CD4-positive, alpha-beta T cell treated with Interleukin-12 subunit alpha and Interleukin-12 subunit beta, for 1 hour (primary cell): ENCODE measurements around the gene AQP6.

ENCODE experiments used
- DNase-seq: peaks from one replicate; pipeline ENCODE4 v3.0.0-alpha.2; 2020

The AQP6 gene

GRCh38 chr12:49943625-49943960 is 29.2 kb upstream of the AQP6 start:
- no peak for DNase-seq

- DNase-seq = no peak
Measured at GRCh38 chr12:49944046-49944445, 28.7 kb upstream of the AQP6 start.

GRCh38 chr12:49944718-49945117 is 28.0 kb upstream of the AQP6 start:
- DNase-seq = no peak

GRCh38 chr12:49945394-49946080 is 27.2 kb upstream of the AQP6 start:
- DNase-seq = peak; percentile 82

- DNase-seq = peak; percentile 10
Measured at GRCh38 chr12:49946086-49946485, 26.7 kb upstream of the AQP6 start.

DNA sequence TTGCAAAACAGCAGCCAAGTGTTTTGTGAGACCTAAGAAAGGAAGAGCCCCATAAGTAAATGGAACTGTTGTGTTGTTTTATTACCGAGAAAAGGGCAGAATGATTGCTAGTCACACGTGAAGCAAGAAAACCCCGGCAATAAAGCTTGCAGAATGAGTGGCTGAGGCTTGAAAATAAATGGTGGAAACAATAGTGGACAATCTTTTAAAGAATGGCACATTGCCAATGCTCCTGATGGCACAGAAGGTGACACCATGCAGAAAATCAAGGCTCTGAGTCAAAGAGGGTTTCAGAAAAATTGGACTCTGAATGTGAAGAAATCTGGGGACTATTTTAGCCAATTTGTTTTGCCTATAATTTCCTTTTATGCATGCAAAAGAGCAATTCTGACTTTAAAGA is 26.2 kb upstream of the AQP6 start:
- DNase-seq = no peak

GRCh38 chr12:49947593-49948226 is 25.0 kb upstream of the AQP6 start:
- no peak for DNase-seq

GRCh38 chr12:49948866-49949845 is 23.6 kb upstream of the AQP6 start:
- no peak for DNase-seq

DNA sequence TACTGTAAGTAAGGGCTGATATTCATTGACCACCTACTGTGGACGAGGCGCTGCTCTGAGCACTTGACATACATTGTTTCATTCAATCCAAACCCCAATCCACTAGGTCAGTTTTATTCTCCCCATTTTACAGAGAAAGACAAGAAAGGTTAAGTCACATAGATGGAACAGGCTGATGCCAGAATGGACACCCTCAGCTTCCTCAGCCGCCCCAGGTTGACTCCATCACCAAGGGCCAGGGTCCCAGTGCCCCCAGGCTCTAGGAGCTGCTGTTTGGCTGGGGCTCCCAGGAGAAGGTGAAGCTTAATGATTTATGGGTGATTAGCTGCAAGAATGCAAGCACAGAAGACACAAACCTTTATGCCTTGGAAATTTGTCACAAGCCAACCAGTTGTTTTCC is 22.9 kb upstream of the AQP6 start:
- no peak for DNase-seq

GRCh38 chr12:49950273-49951251 is 22.2 kb upstream of the AQP6 start, which contains the start of gene AQP2:
TSS of gene AQP2 (plus strand) at chr12:49950737. CDS start at chr12:49950831, 94 bp downstream.
- DNase-seq = no peak

- DNase-seq = no peak
Measured at GRCh38 chr12:49951411-49952240, 21.1 kb upstream of the AQP6 start.

- no peak for DNase-seq
Measured at GRCh38 chr12:49952391-49953055, 20.2 kb upstream of the AQP6 start.

DNA sequence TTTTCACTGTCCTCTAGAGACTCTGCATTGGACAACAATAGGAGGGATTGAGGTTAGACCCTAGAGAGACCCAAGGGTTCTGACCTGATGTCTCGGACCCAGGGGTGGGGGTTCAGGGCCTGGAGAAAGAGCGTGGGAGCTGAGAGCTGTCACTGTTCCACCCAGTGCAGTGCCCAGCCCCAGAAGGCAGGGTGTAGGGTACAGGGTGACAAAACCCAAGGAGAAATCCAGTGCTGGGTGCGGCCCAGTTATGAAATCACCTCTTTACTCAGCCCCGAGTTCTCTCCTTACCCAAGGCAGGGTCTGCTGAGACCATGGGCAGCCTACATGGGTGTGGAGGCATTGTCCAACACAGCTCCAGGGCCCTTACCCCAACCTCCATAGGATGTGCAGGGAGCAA is 19.6 kb upstream of the AQP6 start:
- no peak for DNase-seq

DNA sequence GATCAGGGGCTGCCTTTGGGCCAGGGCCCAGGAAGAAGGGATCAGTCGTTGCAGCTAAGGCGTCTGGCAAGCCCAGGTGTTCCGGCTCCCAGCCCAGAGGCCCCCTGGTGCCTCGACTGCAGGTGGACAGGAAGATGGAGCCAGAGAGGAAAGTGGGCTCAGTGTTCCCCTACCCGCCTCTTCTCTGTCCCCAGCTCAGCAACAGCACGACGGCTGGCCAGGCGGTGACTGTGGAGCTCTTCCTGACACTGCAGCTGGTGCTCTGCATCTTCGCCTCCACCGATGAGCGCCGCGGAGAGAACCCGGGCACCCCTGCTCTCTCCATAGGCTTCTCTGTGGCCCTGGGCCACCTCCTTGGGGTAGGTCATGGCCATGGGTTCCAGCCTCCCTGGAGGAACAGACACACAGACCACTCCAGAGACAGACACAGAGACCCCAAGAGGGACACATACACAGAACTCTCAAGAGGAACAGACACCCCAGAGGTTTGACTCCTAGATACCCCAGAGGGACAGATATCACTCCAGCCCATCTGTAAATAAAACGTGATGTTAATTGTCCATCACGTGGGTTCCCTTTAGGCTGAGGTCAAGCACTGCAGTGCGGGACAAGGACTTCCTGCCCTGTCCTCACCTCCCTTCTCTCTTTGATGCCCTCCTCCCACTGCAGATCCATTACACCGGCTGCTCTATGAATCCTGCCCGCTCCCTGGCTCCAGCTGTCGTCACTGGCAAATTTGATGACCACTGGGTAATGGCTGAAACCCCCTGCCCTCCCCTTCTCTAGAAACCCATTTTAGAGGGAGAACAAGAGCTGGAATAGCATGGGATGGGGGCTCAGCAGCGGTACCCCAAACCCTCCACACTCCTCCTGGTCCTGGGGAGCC is 18.5 kb upstream of the AQP6 start:
- DNase-seq = no peak

DNA sequence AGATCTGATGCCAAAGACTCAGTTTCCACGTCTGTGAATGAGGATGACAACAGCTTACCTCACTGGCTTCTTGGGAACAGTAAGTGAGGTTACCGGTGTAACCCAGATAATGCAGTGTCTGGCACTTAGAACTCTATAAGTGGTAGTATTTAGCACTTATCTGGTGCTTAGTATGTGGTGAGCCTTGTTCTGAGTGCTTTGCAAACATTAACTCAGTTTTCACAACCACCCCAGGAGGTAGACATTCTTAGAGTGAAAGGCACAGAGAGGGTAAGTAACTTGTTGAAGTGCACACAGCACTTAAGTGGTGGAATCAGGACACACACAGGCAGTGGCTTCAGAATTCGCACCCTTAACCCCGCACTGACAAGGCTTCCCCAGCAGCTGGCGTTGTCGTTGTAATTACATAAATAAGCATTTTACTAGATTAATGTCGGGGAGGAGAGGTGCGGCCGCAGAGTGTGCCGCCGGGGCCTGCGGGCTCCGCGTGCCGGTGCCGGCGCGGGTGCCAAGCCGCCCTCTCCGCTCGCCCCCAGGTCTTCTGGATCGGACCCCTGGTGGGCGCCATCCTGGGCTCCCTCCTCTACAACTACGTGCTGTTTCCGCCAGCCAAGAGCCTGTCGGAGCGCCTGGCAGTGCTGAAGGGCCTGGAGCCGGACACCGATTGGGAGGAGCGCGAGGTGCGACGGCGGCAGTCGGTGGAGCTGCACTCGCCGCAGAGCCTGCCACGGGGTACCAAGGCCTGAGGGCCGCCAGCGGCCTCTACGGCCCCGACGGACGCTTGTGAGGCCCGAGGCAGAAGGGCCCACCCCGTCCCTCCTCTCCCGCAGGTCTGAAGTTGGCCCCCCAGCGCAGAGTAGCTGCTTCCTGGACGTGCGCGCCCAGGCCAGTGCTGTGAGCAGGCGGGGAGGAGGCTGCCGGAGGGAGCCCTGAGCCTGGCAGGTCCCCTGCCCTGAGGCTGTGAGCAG is 17.6 kb upstream of the AQP6 start:
- DNase-seq = no peak

DNA sequence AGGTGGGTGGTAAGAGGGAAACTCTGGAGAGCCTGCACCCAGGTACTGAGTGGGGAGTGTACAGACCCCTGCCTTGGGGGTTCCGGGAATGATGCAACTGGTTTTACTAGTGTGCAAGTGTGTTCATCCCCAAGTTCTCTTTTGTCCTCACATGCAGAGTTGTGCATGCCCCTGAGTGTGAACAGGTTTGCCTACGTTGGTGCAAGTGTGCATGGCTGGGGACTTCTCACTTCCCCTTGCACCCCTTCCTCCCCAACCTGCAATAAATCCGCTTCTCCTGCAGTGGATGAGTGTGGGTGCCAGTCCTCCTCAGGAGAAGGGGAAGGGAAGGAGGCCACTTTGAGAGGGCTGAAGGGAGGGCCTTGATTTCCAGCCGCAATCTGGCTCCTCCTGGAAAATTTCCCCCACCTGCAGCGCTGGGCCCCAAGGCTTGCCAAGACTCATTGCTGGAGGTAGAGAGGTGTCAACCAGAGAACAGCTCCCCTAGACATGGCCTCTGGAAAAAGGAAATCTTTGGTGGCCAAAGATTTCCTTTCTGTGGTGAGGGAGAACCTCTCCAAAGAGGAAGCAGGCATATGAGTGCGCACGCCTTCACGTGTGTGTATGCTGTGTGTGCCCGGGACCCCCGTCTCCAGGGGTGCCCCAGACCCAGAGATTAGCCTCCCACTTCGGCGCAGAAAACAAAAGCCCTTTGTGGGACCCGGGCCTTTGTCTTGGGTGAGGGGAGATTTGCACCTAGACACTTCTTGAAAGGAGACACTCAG is 16.7 kb upstream of the AQP6 start:
- DNase-seq = no peak

DNA sequence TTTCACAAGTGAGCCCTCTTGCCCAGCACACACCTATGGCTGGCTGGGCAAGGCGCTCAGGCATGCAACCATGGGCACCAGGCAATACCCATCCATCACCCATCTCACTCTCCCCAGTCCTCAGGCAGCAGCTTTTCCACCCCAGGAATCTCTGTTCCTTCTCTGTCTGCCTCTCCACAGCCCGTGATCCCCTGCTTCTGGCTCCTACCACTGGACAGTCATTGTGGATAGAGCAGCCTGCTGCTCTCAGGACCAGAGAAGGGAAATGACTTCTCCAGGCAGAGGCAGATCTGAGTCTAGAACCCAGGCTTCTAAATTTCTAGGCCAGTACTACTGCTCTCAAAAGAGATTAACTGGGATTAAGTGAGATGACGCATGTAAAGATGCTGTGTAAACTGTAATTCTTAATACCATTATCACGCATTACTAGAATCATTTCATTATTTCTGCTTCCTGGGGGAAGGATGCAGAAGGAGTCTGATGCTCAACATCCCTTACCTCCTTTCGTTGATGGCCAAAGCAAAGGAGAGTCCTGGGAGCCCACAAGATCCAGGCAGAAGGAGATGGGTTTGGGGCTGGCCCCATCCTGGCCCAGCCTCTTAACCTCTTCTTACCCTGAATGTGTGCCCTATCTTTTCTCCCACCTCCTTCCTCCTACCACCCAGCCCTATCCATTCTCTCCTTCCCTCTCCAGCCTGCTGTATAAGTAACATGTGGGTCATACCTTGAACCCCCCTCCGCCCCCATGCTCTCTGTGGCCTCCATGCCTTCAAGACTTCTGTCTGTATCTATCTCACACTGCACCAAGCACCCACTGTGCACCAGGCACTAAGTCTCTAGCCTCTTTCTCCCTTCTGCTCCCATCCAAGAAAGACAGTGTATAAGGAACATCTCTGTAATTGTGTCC is 15.8 kb upstream of the AQP6 start:
- no peak for DNase-seq
